Breast epithelium (tissue), 3 donors: Measurements from ENCODE around the gene TLE2.

Experiments
- POLR2A ChIP-seq: fragments of 450-650 bp; IDR thresholded peaks from one replicate; pipeline ENCODE4 v1.6.1; 2016; ENCODE audit warnings: antibody characterized with exemption, mild to moderate bottlenecking, moderate library complexity
- TF ChIP-seq, protein P1 (sequence below), 3 donors: fragments of 450-650 bp; IDR thresholded peaks; one replicate each; pipeline ENCODE4 v1.5.1; 2016 to 2017; ENCODE audit warnings: antibody characterized with exemption in 3 of 3, mild to moderate bottlenecking in 3 of 3, moderate library complexity in 3 of 3

DNA sequence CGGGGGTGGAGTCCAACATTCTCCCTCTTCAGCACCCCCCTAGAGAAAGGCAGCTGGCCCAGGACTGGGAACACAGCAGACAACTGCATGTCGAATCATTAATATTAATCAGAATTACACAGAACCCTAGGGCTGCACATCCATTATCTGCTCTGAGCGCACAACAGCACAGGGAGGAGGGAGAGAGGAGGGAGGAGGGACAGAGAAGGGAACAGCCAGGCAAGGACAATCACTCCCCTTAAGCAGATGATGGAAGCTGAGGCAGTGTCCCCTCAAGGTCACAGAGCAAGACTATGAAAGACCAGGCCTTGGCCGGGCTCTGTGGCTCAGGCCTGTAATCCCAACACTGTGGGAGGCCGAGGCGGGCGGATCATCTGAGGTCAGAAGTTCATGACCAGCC lies 26.0 kb downstream of the TLE2 start:
- TF ChIP-seq, protein P1, sequence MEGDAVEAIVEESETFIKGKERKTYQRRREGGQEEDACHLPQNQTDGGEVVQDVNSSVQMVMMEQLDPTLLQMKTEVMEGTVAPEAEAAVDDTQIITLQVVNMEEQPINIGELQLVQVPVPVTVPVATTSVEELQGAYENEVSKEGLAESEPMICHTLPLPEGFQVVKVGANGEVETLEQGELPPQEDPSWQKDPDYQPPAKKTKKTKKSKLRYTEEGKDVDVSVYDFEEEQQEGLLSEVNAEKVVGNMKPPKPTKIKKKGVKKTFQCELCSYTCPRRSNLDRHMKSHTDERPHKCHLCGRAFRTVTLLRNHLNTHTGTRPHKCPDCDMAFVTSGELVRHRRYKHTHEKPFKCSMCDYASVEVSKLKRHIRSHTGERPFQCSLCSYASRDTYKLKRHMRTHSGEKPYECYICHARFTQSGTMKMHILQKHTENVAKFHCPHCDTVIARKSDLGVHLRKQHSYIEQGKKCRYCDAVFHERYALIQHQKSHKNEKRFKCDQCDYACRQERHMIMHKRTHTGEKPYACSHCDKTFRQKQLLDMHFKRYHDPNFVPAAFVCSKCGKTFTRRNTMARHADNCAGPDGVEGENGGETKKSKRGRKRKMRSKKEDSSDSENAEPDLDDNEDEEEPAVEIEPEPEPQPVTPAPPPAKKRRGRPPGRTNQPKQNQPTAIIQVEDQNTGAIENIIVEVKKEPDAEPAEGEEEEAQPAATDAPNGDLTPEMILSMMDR (IDR thresholded peaks at IDR 0.05), result no peak
- no peak for TF ChIP-seq POLR2A
